A673 (cell line): ENCODE measurements around the gene CAPZB. TPM values are rescaled to one million over a fixed set of nuclear protein-coding genes. Genes with fewer than 3 reads are reported as not detected.

ENCODE experiments used
- BruUV-seq: library from RNA; stranded (reverse); fragments of 400-500 nt; replicated peaks from 2 replicates; lab custom pipeline; 2021; lab: Mats Ljungman, UMichigan
- CTCF ChIA-PET: fragments of 300-600 bp; sonication (Branson Sonifier 250); formaldehyde crosslinking; loops from one replicate; lab custom pipeline; 2022; ENCODE audit warnings: antibody characterized with exemption; lab: Charles Lee
- POLR2A ChIA-PET: fragments of 300-600 bp; sonication (Branson Sonifier 250); formaldehyde crosslinking; loops from one replicate; lab custom pipeline; 2022; ENCODE audit warnings: antibody characterized with exemption; ENCODE audit not compliant: low non-redundant PET; lab: Charles Lee
- DNase-seq: peaks from one replicate; pipeline ENCODE4 v3.0.0-alpha.2; 2015; ENCODE audit warnings: low spot score
- H3K27ac ChIP-seq: fragments of 200-600 bp; sonication (generic); 2 replicates; pipeline ENCODE4 v1.5.1; 2016; ENCODE audit warnings: mixed run types, low read depth, mild to moderate bottlenecking, mixed read lengths, antibody characterized with exemption, low read length; ENCODE audit not compliant: poor library complexity, severe bottlenecking
- H3K27me3 ChIP-seq: fragments of 200-600 bp; sonication (generic); replicated peaks from 2 replicates; pipeline ENCODE4 v1.6.1; 2017; ENCODE audit warnings: mixed run types, low read depth, mild to moderate bottlenecking, mixed read lengths, antibody characterized with exemption, low read length; ENCODE audit not compliant: insufficient read depth, poor library complexity
- H3K36me3 ChIP-seq: fragments of 200-600 bp; sonication (generic); 2 replicates; pipeline ENCODE4 v1.6.1; 2016; ENCODE audit warnings: mixed run types, mild to moderate bottlenecking, mixed read lengths, antibody characterized with exemption, low read length; ENCODE audit not compliant: insufficient read depth, poor library complexity, severe bottlenecking
- H3K4me1 ChIP-seq: fragments of 200-600 bp; sonication (generic); 2 replicates; pipeline ENCODE4 v1.6.1; 2017; ENCODE audit warnings: mixed run types, mild to moderate bottlenecking, mixed read lengths, antibody characterized with exemption, low read length; ENCODE audit not compliant: insufficient read depth, poor library complexity, severe bottlenecking
- H3K4me3 ChIP-seq: fragments of 200-600 bp; sonication (generic); 2 replicates; pipeline ENCODE4 v1.5.1; 2016; ENCODE audit warnings: low read depth, mixed run types, mild to moderate bottlenecking, mixed read lengths, low read length; ENCODE audit not compliant: poor library complexity, severe bottlenecking
- H3K9me3 ChIP-seq: fragments of 200-600 bp; sonication (generic); 2 replicates; pipeline ENCODE4 v1.6.1; 2016; ENCODE audit warnings: mixed run types, low read depth, mild to moderate bottlenecking, mixed read lengths, antibody characterized with exemption, low read length; ENCODE audit not compliant: poor library complexity, severe bottlenecking
- EZH2 ChIP-seq: fragments of 200-600 bp; sonication (generic); IDR thresholded peaks from 2 replicates; pipeline ENCODE4 v1.6.1; 2017; ENCODE audit warnings: borderline replicate concordance, low read depth, mild to moderate bottlenecking, mixed read lengths, antibody characterized with exemption, low read length; ENCODE audit not compliant: poor library complexity, severe bottlenecking
- intact Hi-C: fragments of 100-400 bp; cut with micrococcal nuclease; formaldehyde crosslinking; loops from one replicate; pipeline ENCODE4 v1.10.0; 2022; ENCODE audit not compliant: unreplicated experiment
- total RNA-seq: library from RNA; stranded (reverse); gene quantifications from 2 replicates; pipeline ENCODE4 v1.2.3, GENCODE V29; 2021
- TF ChIP-seq, protein P1 (sequence below): fragments of 300-800, 200-600 bp; sonication (generic); conservative IDR thresholded peaks from 2 replicates; pipeline ENCODE4 v1.5.1; 2017; ENCODE audit warnings: low read depth, mild to moderate bottlenecking, antibody characterized with exemption, low read length, moderate library complexity, mixed read lengths

CAPZB gene
- total RNA-seq, 1 experiment from 2014 or later = 214 TPM

DNA sequence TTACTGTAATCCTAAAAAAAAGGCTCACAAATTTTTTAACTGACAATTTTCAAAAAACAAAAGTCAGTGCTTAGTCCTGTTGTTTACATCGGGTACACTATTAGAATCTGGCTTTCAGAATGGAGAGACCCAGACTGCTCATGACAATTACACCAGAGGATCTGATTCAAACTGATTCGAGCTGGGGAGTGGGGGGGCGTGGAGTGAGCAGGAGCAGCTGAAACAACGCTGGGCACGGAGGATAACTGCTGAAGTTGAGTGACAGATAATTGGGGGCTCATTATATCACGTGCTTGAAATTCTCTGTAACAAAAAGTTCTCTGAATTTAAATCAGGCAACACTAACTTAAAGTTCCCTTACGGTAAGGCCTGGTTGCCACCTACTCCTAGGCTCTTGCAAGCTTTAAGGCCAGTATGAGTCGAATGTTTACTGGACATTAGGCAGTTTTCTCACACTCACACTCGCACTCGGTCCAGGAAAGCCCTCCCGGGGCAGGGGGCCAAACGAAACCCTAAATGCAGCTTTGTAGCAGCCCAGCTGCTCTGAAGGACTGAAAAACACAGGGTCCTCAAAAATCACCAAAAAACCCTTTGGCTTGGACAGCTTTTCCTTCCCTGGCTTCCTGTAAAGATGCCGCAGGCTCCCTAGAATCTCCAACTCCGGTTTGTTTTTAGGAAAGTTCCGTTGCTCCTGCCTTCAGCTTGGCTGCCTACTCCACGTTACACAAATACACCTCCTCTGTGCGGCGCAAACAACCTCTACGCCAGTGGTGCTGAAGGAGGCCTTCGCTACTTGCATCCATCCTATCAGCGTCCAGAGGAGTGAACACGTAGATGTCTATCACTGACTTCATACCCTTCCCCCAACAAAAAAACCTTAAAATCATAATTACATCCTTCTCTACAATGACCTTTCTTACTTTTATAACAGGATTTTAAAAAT, 42.9 kb downstream of the CAPZB start:
- intact Hi-C loops = no loop called here

DNA sequence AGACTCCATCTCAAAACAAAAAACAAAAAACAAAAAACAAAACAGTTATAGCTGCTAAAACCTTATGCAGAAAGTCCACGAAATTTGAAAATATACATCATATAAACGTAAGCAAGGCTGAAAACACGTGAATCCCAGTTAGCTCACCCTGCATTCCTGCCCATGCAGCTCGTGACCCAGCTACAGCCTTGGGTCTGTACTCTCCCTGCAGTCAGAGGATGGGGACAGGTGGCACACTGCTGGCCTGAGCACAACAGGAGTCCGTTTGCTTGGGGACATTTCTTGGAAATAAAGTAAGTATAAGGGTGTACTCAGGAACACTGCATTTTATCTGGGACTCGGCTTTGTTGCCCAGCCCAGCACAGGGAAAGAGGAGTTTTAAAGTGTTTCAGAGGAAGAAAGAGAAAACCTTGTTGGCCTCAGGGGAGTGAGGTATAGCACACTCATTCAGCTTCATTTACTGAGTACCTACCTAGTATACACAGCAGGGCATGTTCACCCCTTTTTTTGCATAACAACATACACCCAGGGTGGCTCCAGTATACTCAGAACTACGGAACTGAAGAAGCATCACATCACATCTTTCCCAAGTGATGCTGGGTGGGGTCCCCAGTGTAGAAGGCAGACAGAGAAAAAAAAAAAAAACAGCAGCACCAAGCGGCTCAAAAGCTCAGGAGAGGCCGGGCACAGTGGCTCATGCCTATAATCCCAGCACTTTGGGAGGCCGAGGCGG, 44.1 kb downstream of the CAPZB start:
- TF ChIP-seq, protein P1, sequence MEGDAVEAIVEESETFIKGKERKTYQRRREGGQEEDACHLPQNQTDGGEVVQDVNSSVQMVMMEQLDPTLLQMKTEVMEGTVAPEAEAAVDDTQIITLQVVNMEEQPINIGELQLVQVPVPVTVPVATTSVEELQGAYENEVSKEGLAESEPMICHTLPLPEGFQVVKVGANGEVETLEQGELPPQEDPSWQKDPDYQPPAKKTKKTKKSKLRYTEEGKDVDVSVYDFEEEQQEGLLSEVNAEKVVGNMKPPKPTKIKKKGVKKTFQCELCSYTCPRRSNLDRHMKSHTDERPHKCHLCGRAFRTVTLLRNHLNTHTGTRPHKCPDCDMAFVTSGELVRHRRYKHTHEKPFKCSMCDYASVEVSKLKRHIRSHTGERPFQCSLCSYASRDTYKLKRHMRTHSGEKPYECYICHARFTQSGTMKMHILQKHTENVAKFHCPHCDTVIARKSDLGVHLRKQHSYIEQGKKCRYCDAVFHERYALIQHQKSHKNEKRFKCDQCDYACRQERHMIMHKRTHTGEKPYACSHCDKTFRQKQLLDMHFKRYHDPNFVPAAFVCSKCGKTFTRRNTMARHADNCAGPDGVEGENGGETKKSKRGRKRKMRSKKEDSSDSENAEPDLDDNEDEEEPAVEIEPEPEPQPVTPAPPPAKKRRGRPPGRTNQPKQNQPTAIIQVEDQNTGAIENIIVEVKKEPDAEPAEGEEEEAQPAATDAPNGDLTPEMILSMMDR = no peak
- TF ChIP-seq EZH2 = no peak
- Histone ChIP-seq H3K4me1 (peaks cover 71% of the 10 kb centered on the region), H3K27me3 (no peaks in the 10 kb centered on the region), H3K27ac (no peak overlapping the region), H3K4me3 (no peak overlapping the region), H3K36me3 (no peaks in the 10 kb centered on the region), H3K9me3 (no peaks in the 10 kb centered on the region)
- ChIA-PET CTCF (interaction anchor here (0.6 kb wide), 1 partner anchor 44 kb away, joined by 5 read pairs; no protein-coding TSS in a partner anchor), POLR2A (no interaction called here)
- DNase-seq = no peak
- no TSS peak for BruUV-seq
- intact Hi-C loops = no loop called here

More for the DNA sequence above, 42.9 kb downstream of the CAPZB start:
- Histone ChIP-seq H3K4me1 (peaks cover 59% of the 10 kb centered on the region), H3K4me3 (no peak overlapping the region), H3K9me3 (no peaks in the 10 kb centered on the region), H3K27me3 (no peaks in the 10 kb centered on the region), H3K27ac (no peak overlapping the region), H3K36me3 (no peaks in the 10 kb centered on the region)
- ChIA-PET POLR2A (no interaction called here), CTCF (no interaction called here)
- BruUV-seq = no TSS peak
- no peak for DNase-seq
- TF ChIP-seq, protein P1 = no peak
- no peak for TF ChIP-seq EZH2

DNA sequence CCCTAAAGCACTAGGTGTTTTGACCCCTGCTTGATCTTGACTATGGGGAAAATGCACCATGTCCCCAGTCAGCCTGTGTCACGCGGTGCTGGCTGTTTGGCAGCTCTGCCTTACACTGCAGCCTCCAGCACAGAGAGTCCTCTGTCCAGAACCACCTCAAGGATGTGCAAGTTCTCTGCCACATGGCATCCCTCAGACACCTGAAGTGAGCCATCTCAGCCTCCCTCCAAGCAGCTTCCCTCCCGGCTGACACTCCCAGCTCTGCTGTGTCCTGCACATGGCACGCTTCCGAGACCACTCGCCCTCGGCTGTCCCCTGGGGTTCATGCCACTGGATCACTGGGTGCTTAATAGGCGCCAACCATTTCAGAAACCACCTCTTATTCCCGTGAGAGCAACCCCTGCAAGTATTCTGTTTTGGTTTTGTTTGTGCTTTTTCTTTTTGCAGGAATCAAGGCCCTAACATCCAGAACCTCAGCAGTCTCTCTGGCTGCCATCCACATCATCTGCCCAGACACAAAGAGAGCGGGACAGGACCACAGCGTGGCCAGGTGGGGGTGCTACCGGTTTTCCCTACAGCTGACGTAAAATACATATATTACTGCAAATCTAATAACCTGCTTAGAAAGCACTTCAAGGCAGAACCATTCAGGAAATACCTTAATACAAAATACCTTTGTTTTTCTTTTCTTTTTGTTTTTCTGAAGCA, 45.7 kb downstream of the CAPZB start:
- intact Hi-C loops = no loop called here
- POLR2A ChIA-PET = interaction anchor here (0.6 kb wide), 1 partner anchor 141 kb away, joined by 5 read pairs; no protein-coding TSS in a partner anchor
- peaks cover 87% of the 10 kb centered on the region for H3K4me1 ChIP-seq
- no peak overlapping the region for H3K4me3 ChIP-seq
- peak overlapping the region; percentile 66 for H3K27ac ChIP-seq
- no peaks in the 10 kb centered on the region for H3K36me3 ChIP-seq
- DNase-seq = peak; percentile 55
- CTCF ChIA-PET = interaction anchor here (0.6 kb wide), 1 partner anchor 266 kb away, joined by 4 read pairs; no protein-coding TSS in a partner anchor
- no peaks in the 10 kb centered on the region for H3K9me3 ChIP-seq
- H3K27me3 ChIP-seq = no peaks in the 10 kb centered on the region
- no TSS peak for BruUV-seq
- TF ChIP-seq, protein P1 = peak; percentile 60
- no peak for TF ChIP-seq EZH2
